ENCODE measurements around the gene TDRD6.

DNA sequence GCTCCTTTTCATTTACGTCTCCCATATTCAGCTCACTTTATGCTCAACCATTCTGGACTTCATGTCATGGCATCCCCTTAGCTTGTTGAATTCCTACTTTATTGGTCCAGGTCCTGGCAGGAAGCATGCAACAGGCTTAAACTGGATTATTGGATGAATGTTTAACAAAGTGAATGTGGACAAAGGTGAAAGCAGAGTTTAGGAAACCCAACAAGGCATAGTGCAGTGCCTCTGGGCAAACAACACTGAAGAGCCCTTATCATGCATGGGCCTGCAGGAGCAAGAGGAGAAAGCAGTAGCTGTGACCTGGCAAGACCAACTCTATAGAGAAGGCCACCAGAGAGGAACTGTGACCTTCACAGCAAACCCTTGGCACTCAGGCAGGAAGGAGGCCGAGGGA lies 53.8 kb downstream of the TDRD6 start:
- TF ChIP-seq EZH2phosphoT487 (IDR thresholded peaks at IDR 0.05; ENCODE audit: low read depth) = no peak
- TF ChIP-seq, protein P1, sequence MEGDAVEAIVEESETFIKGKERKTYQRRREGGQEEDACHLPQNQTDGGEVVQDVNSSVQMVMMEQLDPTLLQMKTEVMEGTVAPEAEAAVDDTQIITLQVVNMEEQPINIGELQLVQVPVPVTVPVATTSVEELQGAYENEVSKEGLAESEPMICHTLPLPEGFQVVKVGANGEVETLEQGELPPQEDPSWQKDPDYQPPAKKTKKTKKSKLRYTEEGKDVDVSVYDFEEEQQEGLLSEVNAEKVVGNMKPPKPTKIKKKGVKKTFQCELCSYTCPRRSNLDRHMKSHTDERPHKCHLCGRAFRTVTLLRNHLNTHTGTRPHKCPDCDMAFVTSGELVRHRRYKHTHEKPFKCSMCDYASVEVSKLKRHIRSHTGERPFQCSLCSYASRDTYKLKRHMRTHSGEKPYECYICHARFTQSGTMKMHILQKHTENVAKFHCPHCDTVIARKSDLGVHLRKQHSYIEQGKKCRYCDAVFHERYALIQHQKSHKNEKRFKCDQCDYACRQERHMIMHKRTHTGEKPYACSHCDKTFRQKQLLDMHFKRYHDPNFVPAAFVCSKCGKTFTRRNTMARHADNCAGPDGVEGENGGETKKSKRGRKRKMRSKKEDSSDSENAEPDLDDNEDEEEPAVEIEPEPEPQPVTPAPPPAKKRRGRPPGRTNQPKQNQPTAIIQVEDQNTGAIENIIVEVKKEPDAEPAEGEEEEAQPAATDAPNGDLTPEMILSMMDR (IDR thresholded peaks at IDR 0.05; ENCODE audit: low read depth, low read length) = no peak
